GM21526 (cell line): ENCODE data around the gene RNGTT.

Experiments
- ATAC-seq: cut with Tn5 transposase; IDR thresholded peaks from one replicate; pipeline ENCODE4 v1.9.1; 2021; ENCODE audit warnings: moderate library complexity; ENCODE audit not compliant: unreplicated experiment, low FRiP score

The RNGTT gene

DNA sequence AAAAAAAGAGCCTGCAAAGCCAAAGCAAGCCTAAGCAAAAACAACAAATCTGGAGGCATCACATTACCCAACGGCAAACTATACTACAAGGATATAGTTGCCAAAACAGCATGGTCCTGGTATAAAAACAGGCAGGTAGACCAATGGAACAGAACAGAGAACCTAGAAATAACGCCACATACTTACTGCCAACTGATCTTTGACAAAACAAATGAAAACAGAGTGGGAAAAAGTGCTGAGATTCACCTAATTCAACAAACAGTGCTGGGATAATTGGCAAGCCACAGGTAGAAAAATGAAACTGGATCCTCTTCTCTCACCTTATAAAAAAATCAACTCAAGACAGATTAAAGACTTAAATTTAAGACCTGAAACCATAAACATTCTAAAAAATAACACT is 291.8 kb downstream of the RNGTT start:
- ATAC-seq = no peak

DNA sequence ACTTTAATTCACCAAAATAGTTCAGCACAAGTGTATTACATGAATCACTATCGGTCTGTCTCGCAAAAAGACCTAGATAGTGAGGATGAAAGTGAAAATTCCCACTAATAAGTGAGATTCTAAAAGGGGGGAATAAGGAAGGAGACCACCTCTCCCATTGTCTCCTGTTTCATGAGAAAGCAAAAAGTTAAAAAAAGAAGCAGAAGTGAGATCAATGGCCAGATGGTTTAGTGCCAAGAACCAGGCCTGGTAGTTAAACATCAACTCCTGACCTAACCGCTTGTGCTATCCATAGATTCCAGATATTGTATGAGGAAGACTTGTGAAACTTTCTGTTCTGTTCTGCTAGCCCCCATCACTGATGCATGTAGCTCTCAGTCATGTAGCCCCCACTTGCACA is 293.0 kb downstream of the RNGTT start:
- ATAC-seq = no peak

DNA sequence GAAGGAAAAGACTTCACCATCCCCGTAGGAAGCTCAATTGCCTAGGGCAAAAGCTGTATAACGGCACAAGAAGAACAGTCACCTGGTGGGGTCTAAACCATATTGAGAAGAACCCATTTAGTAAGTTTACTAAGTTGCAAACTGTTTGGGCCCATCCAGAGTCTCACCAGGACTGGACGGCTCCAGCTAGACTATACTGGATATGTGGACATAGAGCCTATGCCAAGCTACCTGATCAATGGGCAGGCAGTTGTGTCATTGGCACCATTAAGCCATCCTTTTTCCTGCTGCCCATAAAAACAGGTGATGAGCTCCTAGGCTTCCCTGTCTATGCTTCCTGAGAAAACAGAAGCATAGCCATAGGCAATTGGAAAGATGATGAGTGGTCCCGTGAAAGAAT is 293.9 kb downstream of the RNGTT start:
- ATAC-seq = no peak

DNA sequence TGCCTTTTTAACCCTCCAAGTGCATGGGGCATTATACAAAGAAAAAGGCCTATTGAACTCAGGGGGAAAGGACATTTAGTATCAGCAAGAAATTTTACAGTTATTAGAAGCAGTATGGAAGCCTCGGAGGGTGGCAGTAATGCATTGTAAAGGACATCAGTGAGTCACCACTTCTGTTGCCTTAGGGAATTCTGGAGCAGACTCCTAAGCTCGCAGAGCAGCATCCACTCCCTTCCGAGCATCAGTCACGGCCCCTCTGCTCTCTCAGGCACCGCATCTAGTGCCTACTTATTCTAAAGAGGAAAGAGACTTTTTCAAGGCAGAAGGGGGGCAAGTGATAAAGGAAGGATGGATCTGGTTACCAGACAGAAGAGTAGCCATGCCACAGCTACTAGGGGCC is 296.5 kb downstream of the RNGTT start:
- no peak for ATAC-seq

DNA sequence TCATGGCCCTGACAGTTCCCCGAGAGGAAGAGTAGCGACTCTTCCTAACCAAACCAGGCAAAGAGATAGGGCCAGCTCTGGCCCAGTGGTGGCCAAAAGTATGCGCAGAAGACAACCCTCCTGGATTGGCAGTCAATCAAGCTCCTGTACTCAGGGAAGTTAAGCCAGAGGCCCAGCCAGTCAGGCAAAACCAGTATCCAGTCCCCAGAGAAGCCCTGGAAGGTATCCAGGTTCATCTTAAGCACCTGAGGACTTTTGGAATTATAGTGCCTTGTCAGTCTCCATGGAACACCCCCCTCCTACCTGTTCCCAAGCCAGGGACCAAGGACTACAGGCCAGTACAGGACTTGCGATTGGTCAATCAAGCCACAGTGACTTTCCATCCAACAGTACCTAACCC is 298.3 kb downstream of the RNGTT start:
- ATAC-seq = no peak

DNA sequence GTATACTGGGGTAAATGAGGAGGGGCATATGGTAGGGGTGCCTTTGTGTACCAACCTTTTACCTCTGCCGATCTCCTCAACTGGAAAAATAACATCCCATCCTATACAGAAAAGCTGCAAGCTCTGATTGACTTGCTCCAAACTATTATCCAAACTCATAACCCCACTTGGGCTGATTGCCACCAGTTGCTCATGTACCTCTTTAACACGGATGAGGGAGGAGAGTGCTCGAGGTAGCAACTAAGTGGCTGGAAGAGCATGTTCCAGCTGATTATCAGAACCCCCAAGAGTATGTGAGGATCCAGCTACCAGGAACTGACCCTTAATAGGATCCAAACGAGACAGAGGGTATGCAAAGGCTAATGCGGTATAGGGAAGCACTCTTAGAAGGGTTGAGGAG is 299.6 kb downstream of the RNGTT start:
- no peak for ATAC-seq

DNA sequence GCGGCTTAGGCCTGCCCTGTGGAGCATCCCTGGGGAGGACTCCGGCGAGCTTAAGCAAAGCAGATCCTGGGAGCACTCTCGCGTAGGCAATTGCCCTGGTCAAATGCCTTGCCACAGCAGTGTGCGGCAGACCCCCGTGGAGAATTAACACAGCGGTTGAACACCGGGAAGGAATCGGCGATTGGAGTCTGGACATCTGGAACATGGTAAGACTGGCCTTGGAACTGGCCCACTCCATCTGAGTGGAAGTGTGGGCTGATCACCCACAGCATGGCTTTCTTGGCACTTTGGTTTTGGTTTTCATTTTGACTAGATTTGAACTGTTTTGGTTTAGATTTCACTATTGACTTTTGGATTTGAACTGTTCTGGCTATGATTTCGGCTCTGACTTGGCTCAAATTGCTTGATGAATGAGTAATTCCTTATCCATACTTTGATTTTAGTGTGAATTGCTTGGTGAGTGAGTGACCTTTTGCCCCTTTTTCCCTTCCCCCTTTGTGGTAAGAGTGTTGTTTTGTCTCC is 300.7 kb downstream of the RNGTT start:
- ATAC-seq = no peak

DNA sequence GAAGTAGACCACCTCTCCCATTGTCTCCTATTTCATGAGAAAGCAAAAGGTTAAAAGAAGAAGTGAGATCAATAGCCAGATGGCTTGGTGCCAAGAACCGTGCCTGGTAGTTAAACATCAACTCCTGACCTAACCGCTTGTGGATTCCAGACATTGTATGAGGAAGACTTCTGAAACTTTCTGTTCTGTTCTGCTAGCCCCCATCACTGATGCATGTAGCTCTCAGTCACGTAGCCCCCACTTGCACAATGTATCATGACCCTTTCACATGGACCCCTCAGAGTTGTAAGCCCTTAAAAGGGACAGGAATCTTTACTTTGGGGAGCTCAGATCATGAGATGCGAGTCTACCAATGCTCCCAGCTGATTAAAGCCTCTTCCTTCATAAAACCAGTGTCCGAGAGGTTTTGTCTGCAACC is 301.2 kb downstream of the RNGTT start:
- ATAC-seq = no peak

DNA sequence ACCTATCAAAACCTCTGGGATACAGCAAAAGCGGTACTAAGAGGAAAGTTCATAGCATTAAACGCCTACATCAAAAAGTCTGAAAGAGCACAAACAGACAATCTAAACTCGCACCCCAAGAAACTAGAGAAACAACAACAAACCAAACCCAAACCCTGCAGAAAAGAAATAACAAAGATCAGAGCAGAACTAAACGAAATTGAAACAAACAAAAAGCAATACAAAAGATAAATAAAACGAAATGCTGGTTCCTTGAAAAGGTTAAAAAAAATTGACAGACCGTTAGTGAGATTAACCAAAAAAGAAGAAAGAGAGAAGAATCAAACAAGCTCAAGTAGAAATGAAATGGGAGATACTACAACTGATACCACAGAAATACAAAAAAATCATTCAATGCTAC is 302.3 kb downstream of the RNGTT start:
- ATAC-seq = no peak

DNA sequence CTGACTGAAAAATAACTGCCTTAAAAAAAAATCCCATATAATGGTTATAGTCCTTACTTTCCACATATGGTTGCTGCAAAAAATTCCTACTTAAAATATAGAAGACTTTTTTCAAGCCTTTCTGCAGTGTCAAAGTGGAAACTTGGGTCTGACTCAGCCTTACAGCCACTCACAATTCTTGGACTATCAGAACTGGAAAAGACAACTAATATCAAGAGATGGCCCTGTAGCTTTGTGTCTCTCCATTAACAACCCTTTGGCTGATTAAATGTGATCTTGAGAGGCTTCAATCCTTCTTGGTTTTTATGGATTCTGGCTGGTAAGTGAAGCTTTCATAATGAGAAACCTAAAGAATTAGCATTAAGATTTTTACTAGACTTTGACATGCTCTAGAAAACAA is 307.8 kb downstream of the RNGTT start:
- no peak for ATAC-seq

DNA sequence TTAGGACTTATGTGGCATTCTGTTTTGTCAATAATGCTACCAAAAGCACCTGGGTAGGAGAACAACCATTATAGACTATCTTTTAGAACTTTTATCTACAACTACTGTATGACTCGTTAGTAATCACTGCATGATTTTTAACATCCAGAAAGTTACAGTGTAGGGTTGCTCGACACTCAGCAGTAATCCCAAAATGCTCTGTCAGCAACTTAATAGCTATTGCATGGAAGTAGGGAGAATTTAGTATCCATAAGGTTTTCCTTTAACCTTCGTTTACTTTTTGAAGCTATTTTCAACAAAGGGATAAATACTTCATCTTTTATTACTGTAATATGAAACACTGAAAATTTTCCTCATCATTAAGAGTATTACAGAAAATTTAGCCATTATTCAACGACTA is 309.5 kb downstream of the RNGTT start:
- no peak for ATAC-seq

DNA sequence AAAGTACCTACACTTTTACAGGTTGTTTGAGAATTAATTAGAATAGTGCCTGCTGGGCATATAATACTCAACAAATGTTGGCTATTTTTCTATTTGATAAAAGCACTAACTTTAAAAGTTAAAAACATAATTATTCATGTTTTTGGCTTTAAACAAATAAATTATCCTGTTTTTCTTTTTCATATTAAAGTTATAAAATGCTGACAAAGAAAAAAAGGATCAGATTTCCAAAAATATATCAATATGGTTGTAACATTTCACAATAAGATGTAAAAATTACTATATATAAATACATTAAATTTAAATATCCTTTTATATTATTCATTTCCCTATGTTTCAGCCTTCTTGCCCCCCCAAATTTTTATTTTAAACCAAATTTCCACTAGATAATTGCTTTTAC is 312.0 kb downstream of the RNGTT start:
- no peak for ATAC-seq

DNA sequence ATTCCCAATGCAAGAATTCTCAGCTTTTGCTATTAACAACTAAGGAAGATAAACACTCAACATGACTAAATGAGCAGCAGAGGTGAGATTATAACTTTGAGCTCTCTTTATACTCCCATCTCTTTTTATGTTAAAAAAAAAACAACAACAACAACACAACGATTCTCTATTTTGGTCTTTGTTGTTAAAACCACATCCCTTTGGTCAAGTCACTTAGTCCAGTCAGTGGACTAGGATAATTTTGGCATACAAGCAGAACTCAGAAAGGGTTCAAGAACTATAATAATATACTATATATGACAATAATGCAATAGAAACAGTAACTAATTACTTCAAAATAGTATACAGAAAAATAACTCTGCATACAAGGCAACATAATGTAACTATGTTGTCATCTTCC is 312.4 kb downstream of the RNGTT start:
- no peak for ATAC-seq

DNA sequence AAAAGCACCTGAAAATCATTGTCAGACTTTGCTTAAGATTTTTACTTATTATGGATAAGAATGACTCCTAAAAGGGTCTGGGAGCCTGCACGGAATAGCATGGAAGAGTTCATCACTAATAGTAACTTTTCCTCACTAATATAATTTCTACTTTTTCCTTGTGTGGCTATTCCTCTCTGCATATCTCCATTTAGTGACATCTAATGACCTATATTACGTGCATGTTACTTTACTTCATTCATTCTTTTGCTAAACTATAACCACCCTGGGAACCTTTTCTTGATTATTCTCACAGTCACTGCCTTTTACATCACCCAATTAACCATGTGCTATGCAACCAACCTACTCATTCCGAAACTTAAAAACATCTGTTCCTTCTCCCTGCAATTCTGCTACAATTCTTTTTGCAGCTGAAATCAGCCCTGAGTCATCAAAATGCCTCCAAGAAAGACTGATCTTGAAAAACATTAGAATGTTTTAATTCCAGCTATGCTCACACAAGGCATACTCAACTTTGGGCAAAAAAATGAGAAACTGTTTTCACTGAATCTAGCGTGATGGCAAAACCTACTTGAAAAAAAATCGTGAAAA is 313.3 kb downstream of the RNGTT start:
- peak; percentile 89 for ATAC-seq

DNA sequence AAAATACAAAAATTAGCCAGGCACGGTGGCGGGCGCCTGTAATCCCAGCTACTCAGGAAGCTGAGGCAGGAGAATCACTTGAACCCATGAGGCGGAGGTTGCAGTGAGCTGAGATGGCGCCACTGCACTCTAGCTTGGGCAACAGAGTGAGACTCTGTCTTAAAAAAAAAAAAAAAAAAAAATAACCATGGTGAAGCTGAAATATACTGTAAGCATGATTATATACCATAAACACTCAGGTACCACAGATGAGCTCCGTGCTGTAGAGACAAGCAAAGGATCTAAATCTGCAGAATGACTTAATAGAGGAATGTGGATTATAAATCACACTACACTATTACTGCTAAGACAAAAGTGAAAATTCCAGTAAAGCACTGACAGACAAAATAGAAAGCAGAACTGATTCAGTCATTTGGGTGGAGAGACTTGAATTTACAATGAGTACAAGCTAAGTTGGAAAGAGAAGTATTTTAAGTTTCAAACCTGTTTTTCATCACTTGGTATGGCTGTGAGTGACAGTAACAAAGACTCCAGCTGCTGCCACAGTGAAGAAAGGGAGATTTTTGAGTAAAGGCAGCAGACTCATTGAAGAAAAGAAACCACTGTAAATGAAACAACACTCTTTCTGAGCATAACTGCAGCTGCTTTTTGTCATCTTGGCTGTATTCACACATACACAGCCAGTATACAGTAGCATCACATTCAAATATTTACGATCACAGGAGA is 322.1 kb downstream of the RNGTT start:
- ATAC-seq = peak; percentile 91

DNA sequence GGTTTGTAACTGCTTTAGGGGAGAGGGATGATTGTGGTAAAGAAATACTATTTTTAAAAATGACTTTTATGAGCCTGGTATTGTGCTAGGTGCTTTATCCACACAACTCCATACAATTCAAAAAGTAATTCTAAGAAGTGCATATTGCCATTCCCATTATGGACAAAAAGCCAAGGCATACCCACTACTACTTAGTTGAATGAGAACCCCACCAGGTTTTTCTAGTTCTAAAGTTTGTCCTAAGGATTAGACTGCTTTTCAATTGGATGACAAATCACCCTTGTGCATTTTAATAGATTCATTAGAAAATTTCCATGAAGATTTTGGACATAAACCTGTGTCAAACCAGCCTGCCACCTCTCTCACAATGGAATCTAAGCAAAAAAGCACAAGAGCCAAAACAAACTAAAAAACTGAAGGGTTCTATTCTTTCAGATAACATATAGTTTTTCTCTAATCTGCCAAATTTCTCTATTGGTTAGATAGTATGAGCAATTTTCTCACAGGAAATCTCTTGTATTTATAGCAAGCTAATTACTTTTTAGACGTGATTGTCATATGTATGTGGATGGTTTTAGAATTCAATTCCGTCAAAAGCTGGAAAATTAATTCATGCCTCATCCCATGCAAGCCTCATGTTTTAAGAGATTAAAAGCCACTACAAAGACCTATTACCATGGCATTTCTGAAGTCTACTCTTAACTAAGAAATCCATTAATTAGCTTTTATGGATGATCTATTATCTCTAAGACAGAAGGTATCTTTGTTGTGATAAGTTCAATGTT is 325.5 kb downstream of the RNGTT start:
- no peak for ATAC-seq

DNA sequence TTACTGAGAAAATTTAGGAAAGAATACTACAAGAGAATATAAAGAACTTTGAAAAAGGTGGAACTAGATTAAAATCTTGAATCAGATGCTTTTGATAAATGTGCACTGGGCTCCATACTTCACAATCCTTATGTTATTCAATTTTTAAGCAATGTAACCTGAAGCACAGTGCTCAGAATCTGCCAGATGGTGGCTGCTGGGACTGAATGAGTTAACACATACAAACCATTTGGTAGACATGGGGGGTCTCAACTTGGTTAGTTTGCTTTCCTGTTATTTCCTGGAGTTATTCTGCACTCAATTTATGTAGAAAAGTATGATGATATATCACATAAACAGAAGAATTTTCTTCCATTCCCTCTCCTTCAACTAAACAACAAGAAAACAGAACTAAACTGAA is 326.5 kb downstream of the RNGTT start:
- ATAC-seq = no peak

DNA sequence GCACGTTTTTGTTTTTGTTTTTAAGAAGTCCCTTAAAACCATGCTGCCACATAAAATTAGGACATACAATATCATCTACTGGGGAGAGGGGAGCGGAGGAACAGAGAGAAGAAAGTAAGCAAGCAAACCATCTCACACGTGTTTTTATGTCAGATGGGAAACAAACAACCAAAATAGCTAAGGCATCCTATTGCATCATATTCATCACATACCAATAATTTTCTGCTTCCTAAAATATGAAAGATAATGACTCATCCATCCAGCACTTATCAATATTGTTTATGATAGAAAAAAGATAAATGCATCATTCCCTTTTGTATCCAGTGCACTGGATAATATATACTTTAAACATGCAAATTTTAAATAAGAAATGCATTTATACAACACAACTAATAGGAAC is 329.6 kb downstream of the RNGTT start:
- ATAC-seq = no peak

DNA sequence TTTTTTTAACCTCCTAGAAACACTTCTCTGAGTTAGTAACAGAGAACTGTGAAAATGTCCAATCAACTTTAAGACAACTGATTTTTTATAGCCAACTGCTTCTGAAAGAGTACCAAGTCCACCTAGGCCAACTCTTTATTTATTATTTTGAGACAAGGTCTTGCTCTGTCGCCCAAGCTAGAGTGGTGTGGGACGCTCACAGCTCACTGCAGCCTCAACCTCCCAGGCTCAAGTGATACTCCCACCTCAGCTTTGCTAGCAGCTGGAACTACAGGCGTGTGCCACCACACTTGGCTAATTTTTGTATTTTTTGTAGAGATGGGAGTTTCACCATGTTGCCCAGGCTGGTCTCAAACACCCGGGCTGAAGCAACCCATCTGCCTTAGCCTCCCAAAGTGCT is 331.6 kb downstream of the RNGTT start:
- no peak for ATAC-seq

DNA sequence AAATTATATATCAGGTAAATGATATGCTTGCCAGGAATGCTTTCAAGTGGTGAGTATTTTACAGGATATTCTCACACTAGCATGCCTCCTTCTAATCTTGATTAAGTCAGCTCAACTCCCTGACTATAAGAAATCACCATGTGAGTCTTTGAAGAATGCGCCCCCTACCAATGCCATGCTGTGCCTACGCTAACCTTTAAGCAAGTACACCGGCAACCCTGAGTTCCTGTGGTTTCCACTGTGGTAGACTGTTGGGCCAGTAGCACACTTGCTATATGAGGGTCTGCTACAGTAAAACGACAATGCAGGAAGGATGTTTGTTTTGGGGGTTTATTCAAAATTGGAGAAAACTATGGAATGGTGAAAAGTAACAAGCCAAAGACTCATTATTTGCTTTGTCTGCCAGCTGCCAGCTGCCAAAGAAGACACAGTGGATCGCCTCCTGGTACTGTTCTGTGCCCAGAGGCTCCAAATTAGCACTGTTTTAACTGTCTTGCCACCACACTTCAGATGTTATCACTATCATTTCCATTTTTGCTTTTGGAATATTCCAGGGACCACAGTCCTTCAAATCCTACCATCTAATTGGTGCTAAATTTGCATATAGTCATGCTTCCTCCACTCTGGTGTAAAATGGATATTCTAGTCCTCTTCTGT is 333.5 kb downstream of the RNGTT start:
- no peak for ATAC-seq

DNA sequence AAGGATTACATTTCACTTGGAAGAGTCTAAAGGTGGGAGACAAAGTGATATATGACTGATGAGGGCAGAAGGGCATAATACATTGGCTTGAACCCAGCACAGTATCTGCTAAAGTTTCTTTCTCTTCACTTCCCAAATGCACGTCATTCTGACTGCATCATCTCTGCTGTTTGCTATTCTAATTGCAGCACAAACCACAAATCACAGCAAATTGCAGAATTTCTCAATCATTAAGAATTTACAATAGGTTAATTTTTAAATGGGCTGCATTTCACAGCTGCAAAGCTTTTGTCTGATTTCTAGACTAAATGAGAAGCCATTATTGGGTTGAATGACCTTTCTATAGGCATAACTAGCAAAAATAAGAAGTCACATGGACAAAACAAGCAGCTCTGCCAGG is 337.0 kb downstream of the RNGTT start:
- no peak for ATAC-seq
